A549 (cell line): ENCODE data around the gene TUT7.

Experiments used
- BHLHE40 ChIP-seq: IDR thresholded peaks from 2 replicates; pipeline ENCODE4 v1.6.1; 2012; ENCODE audit warnings: low read depth, low read length, inconsistent platforms
- TF ChIP-seq, protein P1 (sequence below): fragments of >200 bp; sonication (Bioruptor Twin); formaldehyde crosslinking; IDR thresholded peaks from 3 replicates; pipeline ENCODE4 v1.5.1; 2016

DNA sequence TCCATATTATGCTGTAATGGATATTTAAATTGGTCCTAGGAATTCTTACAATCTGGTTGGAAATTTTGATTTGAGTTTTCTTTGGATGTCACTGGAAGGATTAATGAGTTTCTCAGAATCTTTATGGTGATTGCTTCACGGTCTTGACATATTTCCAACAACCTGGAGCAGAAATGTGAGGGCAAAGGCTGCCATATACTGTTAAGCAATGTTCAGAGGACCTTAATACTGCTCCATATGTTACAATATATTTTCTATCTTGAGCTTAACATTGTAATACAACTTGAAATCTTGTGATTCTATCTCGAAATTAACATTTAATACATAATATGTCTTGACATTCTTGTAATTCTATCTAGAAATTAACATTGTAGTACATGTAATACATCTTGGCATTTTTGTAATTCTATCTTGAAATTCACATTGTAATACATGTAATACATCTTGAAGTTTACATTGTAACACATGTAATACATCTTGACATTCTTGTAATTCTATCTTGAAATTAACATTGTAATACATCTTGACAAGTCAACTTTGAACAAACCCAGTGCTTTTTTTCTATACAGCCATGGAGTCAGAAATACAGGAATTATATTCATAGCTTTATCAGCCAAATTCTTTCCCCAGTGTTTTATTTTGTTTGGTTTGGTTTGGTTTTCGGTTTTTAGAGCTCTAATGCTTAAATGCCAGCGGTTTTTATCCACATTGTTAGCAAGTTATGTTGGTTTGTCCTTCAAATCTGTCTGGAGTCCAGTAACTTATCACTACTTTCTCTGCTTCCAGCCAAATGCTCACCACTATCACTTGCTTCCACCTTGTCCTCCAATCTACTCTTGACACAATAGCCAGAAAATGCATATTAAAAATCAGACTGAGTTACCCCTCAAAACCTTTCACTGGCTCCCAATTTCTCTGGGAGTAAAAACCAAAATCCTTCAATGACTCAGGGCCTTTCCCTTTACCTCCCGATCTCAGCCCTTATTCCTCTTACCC, 3.0 kb upstream of the TUT7 start:
- TF ChIP-seq, protein P1, sequence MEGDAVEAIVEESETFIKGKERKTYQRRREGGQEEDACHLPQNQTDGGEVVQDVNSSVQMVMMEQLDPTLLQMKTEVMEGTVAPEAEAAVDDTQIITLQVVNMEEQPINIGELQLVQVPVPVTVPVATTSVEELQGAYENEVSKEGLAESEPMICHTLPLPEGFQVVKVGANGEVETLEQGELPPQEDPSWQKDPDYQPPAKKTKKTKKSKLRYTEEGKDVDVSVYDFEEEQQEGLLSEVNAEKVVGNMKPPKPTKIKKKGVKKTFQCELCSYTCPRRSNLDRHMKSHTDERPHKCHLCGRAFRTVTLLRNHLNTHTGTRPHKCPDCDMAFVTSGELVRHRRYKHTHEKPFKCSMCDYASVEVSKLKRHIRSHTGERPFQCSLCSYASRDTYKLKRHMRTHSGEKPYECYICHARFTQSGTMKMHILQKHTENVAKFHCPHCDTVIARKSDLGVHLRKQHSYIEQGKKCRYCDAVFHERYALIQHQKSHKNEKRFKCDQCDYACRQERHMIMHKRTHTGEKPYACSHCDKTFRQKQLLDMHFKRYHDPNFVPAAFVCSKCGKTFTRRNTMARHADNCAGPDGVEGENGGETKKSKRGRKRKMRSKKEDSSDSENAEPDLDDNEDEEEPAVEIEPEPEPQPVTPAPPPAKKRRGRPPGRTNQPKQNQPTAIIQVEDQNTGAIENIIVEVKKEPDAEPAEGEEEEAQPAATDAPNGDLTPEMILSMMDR, result no peak
- TF ChIP-seq BHLHE40, result no peak
